ENCODE measurements around the gene FKBP1A.

FKBP1A gene

GRCh38 chr20:1328680-1329330 lies 64.0 kb downstream of the FKBP1A start, which contains the start of gene SDCBP2:
TSS of gene SDCBP2 (minus strand) at chr20:1329139. CDS start at chr20:1320416, 8,723 bp downstream.
- no peak for DNase-seq
- Histone ChIP-seq H3K4me3 (ENCODE audit: insufficient read depth, low read depth, low read length, poor library complexity, severe bottlenecking) (no peak within 1 kb of the TSS), H3K27me3 (replicated peaks; ENCODE audit: control insufficient read depth, insufficient read depth, low read length, poor library complexity, severe bottlenecking) (no peaks in the 10 kb centered on the region), H3K36me3 (ENCODE audit: control insufficient read depth, insufficient read depth, low read length) (peaks cover 7% of the 10 kb centered on the region), H3K9me3 (ENCODE audit: control insufficient read depth, low read length) (no peaks in the 10 kb centered on the region), H3K4me1 (ENCODE audit: control insufficient read depth, insufficient read depth, low read length, poor library complexity, severe bottlenecking) (peaks cover 28% of the 10 kb centered on the region), H3K27ac (ENCODE audit: insufficient read depth, low read length, poor library complexity, severe bottlenecking) (peak within 1 kb of the TSS; percentile 47)

GRCh38 chr20:1327827-1328679 lies 64.8 kb downstream of the FKBP1A start:
- no peak overlapping the region for H3K4me3 ChIP-seq (ENCODE audit: insufficient read depth, low read depth, low read length, poor library complexity, severe bottlenecking)
- no peaks in the 10 kb centered on the region for H3K9me3 ChIP-seq (ENCODE audit: control insufficient read depth, low read length)
- no peak overlapping the region for H3K27ac ChIP-seq (ENCODE audit: insufficient read depth, low read length, poor library complexity, severe bottlenecking)
- H3K27me3 ChIP-seq (replicated peaks; ENCODE audit: control insufficient read depth, insufficient read depth, low read length, poor library complexity, severe bottlenecking): no peaks in the 10 kb centered on the region
- no peak for DNase-seq
- peaks cover 2% of the 10 kb centered on the region for H3K36me3 ChIP-seq (ENCODE audit: control insufficient read depth, insufficient read depth, low read length)
- peaks cover 28% of the 10 kb centered on the region for H3K4me1 ChIP-seq (ENCODE audit: control insufficient read depth, insufficient read depth, low read length, poor library complexity, severe bottlenecking)

DNA sequence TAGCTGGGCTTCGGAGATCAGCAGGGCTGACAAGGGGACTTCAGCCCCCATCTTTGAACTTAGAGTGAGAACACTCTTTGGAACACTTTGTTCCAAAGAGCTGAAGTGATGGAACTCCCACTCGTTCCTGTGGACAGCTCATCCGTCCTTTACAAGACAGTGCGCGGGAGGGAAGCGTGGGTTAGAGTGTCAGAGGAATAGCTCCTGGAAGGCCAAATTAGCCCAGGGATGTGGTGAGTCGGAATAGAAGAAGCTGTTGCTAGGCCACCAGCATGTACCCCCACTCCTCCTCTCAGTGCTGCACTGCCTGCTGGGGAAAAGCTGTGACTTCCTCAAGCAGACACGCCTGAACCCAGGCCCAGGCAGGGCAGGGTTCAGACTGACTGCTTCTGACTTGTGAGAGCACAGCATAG lies 65.6 kb downstream of the FKBP1A start:
- Histone ChIP-seq H3K4me1 (ENCODE audit: control insufficient read depth, insufficient read depth, low read length, poor library complexity, severe bottlenecking) (peaks cover 28% of the 10 kb centered on the region), H3K27ac (ENCODE audit: insufficient read depth, low read length, poor library complexity, severe bottlenecking) (no peak overlapping the region), H3K4me3 (ENCODE audit: insufficient read depth, low read depth, low read length, poor library complexity, severe bottlenecking) (no peak overlapping the region), H3K9me3 (ENCODE audit: control insufficient read depth, low read length) (no peaks in the 10 kb centered on the region), H3K27me3 (replicated peaks; ENCODE audit: control insufficient read depth, insufficient read depth, low read length, poor library complexity, severe bottlenecking) (no peaks in the 10 kb centered on the region), H3K36me3 (ENCODE audit: control insufficient read depth, insufficient read depth, low read length) (no peaks in the 10 kb centered on the region)
- no peak for DNase-seq

DNA sequence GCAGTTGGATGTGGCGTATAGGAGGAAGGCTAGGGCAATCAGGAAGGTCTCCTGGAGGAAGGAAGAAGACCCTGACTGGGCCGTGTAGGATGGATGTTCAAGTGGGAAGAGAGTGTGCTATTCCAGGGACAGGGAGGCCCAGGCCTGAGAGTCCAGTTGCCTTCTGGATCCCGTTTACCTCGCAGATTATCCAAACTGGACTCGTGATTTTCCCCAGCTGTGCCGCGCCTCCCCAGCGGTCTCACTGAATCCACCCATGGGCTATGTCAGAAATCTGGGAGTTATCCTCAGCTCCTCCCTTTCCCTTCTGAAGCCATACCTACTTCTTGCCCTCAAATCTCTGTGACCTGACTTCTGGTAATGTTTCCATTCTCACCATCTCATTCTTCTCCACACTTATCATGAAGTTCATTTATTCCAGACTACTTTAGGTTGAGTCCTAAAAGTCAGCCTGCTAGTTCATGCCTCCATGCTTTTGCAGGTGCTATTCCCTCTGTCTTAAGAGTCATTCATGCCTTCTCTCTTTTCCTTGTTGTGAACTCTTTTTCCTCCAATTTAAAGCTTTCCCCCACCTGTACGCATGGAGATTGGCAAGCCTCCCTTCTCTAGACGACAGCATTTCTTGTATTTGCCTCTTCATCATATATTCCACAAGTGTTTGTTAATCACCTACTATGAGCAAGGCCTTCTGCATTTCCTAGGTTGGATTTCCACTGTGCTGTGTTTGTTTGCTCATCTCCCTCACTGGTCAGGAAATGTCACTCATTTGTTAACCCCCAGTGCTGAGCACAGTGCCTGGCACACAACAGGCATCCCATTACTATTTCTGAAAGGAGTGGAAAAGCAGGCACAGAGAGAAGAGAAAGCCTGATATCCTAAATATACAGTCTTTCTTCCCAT lies 66.6 kb downstream of the FKBP1A start:
- no peaks in the 10 kb centered on the region for H3K9me3 ChIP-seq (ENCODE audit: control insufficient read depth, low read length)
- no peak for DNase-seq
- no peaks in the 10 kb centered on the region for H3K27me3 ChIP-seq (replicated peaks; ENCODE audit: control insufficient read depth, insufficient read depth, low read length, poor library complexity, severe bottlenecking)
- H3K4me1 ChIP-seq (ENCODE audit: control insufficient read depth, insufficient read depth, low read length, poor library complexity, severe bottlenecking): peaks cover 28% of the 10 kb centered on the region
- no peaks in the 10 kb centered on the region for H3K36me3 ChIP-seq (ENCODE audit: control insufficient read depth, insufficient read depth, low read length)
- H3K4me3 ChIP-seq (ENCODE audit: insufficient read depth, low read depth, low read length, poor library complexity, severe bottlenecking): peak overlapping the region; percentile 88
- peak overlapping the region; percentile 99 for H3K27ac ChIP-seq (ENCODE audit: insufficient read depth, low read length, poor library complexity, severe bottlenecking)

DNA sequence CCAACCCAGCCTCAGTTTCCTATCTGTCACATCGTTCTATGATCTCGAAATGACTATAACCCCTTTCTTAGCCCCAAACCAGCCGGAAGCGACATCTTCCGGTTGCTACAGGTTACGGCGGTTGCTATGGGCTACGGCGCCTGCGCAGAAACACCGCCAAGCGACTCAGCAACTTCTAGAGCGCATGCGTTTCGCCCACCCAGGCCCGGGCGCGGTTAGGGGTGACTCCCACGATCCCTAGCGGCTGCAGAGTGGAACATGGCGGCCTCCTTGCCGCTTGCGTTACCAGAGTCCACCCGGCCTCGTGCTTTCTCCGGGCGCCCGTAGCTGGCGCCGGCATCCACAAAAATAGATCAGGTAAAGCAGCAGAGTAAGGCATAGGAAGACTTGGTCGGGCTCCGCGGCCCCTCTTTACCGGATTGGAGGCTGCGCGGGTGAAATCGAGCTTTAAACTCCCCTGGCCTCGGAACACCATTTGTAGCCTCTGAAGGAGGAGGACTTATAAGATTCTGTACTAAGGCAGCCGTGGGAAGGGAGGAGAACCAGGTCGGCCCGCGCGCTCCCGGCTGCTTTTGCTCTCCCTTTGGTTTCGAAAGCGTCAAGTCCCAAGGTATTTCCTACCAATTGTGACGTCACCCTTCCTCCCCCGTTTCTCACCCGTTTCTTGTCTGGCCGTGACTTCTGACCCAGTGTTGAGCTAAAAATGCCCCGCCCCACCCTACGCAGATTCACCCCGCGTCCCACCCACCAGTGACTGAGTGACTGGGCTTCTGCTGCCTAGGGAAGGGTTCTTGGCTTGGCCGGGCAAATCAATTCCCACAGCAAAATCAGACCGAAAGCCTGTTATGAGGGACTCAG lies 67.5 kb downstream of the FKBP1A start:
- no peaks in the 10 kb centered on the region for H3K27me3 ChIP-seq (replicated peaks; ENCODE audit: control insufficient read depth, insufficient read depth, low read length, poor library complexity, severe bottlenecking)
- H3K4me3 ChIP-seq (ENCODE audit: insufficient read depth, low read depth, low read length, poor library complexity, severe bottlenecking): peak overlapping the region; percentile 88
- H3K9me3 ChIP-seq (ENCODE audit: control insufficient read depth, low read length): no peaks in the 10 kb centered on the region
- H3K27ac ChIP-seq (ENCODE audit: insufficient read depth, low read length, poor library complexity, severe bottlenecking): peak overlapping the region; percentile 99
- DNase-seq: peak; percentile 98 to 99 (median 98)
- H3K36me3 ChIP-seq (ENCODE audit: control insufficient read depth, insufficient read depth, low read length): no peaks in the 10 kb centered on the region
- H3K4me1 ChIP-seq (ENCODE audit: control insufficient read depth, insufficient read depth, low read length, poor library complexity, severe bottlenecking): peaks cover 24% of the 10 kb centered on the region

- H3K4me3 ChIP-seq (ENCODE audit: insufficient read depth, low read depth, low read length, poor library complexity, severe bottlenecking): peak overlapping the region; percentile 88
- H3K9me3 ChIP-seq (ENCODE audit: control insufficient read depth, low read length): no peaks in the 10 kb centered on the region
- no peaks in the 10 kb centered on the region for H3K27me3 ChIP-seq (replicated peaks; ENCODE audit: control insufficient read depth, insufficient read depth, low read length, poor library complexity, severe bottlenecking)
- peaks cover 17% of the 10 kb centered on the region for H3K4me1 ChIP-seq (ENCODE audit: control insufficient read depth, insufficient read depth, low read length, poor library complexity, severe bottlenecking)
- no peaks in the 10 kb centered on the region for H3K36me3 ChIP-seq (ENCODE audit: control insufficient read depth, insufficient read depth, low read length)
- H3K27ac ChIP-seq (ENCODE audit: insufficient read depth, low read length, poor library complexity, severe bottlenecking): peak overlapping the region; percentile 99
- peak; percentile 11 to 36 (median 29) for DNase-seq
Measured at GRCh38 chr20:1324598-1325172, 68.2 kb downstream of the FKBP1A start.

- Histone ChIP-seq H3K4me1 (ENCODE audit: control insufficient read depth, insufficient read depth, low read length, poor library complexity, severe bottlenecking) (peaks cover 17% of the 10 kb centered on the region), H3K27me3 (replicated peaks; ENCODE audit: control insufficient read depth, insufficient read depth, low read length, poor library complexity, severe bottlenecking) (no peaks in the 10 kb centered on the region), H3K9me3 (ENCODE audit: control insufficient read depth, low read length) (no peaks in the 10 kb centered on the region), H3K4me3 (ENCODE audit: insufficient read depth, low read depth, low read length, poor library complexity, severe bottlenecking) (no peak overlapping the region), H3K27ac (ENCODE audit: insufficient read depth, low read length, poor library complexity, severe bottlenecking) (peak overlapping the region; percentile 99), H3K36me3 (ENCODE audit: control insufficient read depth, insufficient read depth, low read length) (no peaks in the 10 kb centered on the region)
- DNase-seq: no peak
Measured at GRCh38 chr20:1323830-1324597, 68.8 kb downstream of the FKBP1A start.

GRCh38 chr20:1323256-1323655 lies 69.6 kb downstream of the FKBP1A start:
- peaks cover 17% of the 10 kb centered on the region for H3K4me1 ChIP-seq (ENCODE audit: control insufficient read depth, insufficient read depth, low read length, poor library complexity, severe bottlenecking)
- no peaks in the 10 kb centered on the region for H3K27me3 ChIP-seq (replicated peaks; ENCODE audit: control insufficient read depth, insufficient read depth, low read length, poor library complexity, severe bottlenecking)
- H3K27ac ChIP-seq (ENCODE audit: insufficient read depth, low read length, poor library complexity, severe bottlenecking): no peak overlapping the region
- no peak overlapping the region for H3K4me3 ChIP-seq (ENCODE audit: insufficient read depth, low read depth, low read length, poor library complexity, severe bottlenecking)
- no peaks in the 10 kb centered on the region for H3K9me3 ChIP-seq (ENCODE audit: control insufficient read depth, low read length)
- H3K36me3 ChIP-seq (ENCODE audit: control insufficient read depth, insufficient read depth, low read length): no peaks in the 10 kb centered on the region
- DNase-seq: no peak
